ENCODE results near the gene JAKMIP1. TPM values are rescaled to one million over a fixed set of nuclear protein-coding genes. Genes with fewer than 3 reads are reported as not detected.

JAKMIP1 gene
- 0.02 TPM for total RNA-seq (2013)
- polyA plus RNA-seq (under 1 TPM in 1 of 3 donors, not detected in 2; 0.08 TPM), polyA minus RNA-seq (not detected in 2 replicates), total RNA-seq (0 to 1.3 (median 0) reads per million in 11 experiments)

- peak within 1 kb of the TSS; percentile 64 for H3K4me2 ChIP-seq (replicated peaks; ENCODE audit: extremely low read depth, low read length, poor library complexity, severe bottlenecking)
- no peak within 1 kb of the TSS for H3K4me3 ChIP-seq (replicated peaks in 1 of 3; ENCODE audit: low read depth in 2 of 3, low read length in 3 of 3)
- WGBS (ENCODE audit: insufficient coverage), result under 1% methylated on average over 100 of the region's 107 CpGs
- no peaks in the 10 kb centered on the region for H3K36me3 ChIP-seq (replicated peaks in 1 of 2; ENCODE audit: control insufficient read depth in 1 of 2, insufficient read depth in 2 of 2, low read length in 2 of 2)
- peaks cover 3% of the 10 kb centered on the region for H3K4me1 Mint-ChIP-seq
- H3K36me3 Mint-ChIP-seq, result peaks cover 3 to 6% of the 10 kb centered on the region in 2 donors
- no peaks in the 10 kb centered on the region for H4K20me1 ChIP-seq (ENCODE audit: insufficient read depth, low read length)
- no peak for DNase-seq
- peaks cover 9 to 23% (median 15%) of the 10 kb centered on the region in 7 donors for H3K9me3 Mint-ChIP-seq
- no peaks in the 10 kb centered on the region for H3K79me2 ChIP-seq (ENCODE audit: insufficient read depth, low read length)
- no peak within 1 kb of the TSS for H2AFZ ChIP-seq (ENCODE audit: insufficient read depth, low read depth, low read length, poor library complexity, severe bottlenecking)
- no peak within 1 kb of the TSS for H3K27ac Mint-ChIP-seq
- peaks cover 29 to 36% of the 10 kb centered on the region in 2 donors for H3K27me3 ChIP-seq (ENCODE audit: control insufficient read depth in 2 of 2, insufficient read depth in 2 of 2, low read length in 2 of 2)
- TF ChIP-seq, protein P1, sequence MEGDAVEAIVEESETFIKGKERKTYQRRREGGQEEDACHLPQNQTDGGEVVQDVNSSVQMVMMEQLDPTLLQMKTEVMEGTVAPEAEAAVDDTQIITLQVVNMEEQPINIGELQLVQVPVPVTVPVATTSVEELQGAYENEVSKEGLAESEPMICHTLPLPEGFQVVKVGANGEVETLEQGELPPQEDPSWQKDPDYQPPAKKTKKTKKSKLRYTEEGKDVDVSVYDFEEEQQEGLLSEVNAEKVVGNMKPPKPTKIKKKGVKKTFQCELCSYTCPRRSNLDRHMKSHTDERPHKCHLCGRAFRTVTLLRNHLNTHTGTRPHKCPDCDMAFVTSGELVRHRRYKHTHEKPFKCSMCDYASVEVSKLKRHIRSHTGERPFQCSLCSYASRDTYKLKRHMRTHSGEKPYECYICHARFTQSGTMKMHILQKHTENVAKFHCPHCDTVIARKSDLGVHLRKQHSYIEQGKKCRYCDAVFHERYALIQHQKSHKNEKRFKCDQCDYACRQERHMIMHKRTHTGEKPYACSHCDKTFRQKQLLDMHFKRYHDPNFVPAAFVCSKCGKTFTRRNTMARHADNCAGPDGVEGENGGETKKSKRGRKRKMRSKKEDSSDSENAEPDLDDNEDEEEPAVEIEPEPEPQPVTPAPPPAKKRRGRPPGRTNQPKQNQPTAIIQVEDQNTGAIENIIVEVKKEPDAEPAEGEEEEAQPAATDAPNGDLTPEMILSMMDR (IDR thresholded peaks at IDR 0.05), result no peak
- H3K4me1 ChIP-seq (ENCODE audit: control insufficient read depth in 1 of 2, insufficient read depth in 2 of 2, low read length in 2 of 2), result peaks cover 0 to 7% of the 10 kb centered on the region in 2 donors
- H3K4me3 Mint-ChIP-seq, result peak within 1 kb of the TSS in 1 of 2 donors; percentile 92
- no peak within 1 kb of the TSS for H3K27ac ChIP-seq (ENCODE audit: low read depth in 1 of 2, low read length in 2 of 2)
- no peak within 1 kb of the TSS for H3K9ac ChIP-seq (ENCODE audit: insufficient read depth, low read length, poor library complexity, severe bottlenecking)
- H3K9me3 ChIP-seq (replicated peaks in 1 of 2; ENCODE audit: control insufficient read depth in 1 of 2, insufficient read depth in 1 of 2, low read length in 2 of 2), result peaks cover 14 to 21% of the 10 kb centered on the region in 2 donors
- H3K27me3 Mint-ChIP-seq (ENCODE audit: low read depth in 3 of 3), result peaks cover 38 to 65% (median 46%) of the 10 kb centered on the region in 3 donors
- intact Hi-C loops (cut with micrococcal nuclease), result no loop called here
Measured at GRCh38 chr4:6200011-6200921, at the start of gene JAKMIP1. TSS of gene JAKMIP1 (minus strand) at chr4:6200549. CDS start at chr4:6112850, 87,699 bp downstream.

GRCh38 chr4:6248394-6248793, 48.0 kb upstream of the JAKMIP1 start:
- Mint-ChIP-seq H3K27me3 (ENCODE audit: low read depth in 3 of 3) (peaks cover 36 to 45% (median 44%) of the 10 kb centered on the region in 3 donors), H3K9me3 (peaks cover 13 to 23% (median 18%) of the 10 kb centered on the region in 7 donors), H3K4me3 (no peak overlapping the region), H3K27ac (no peak overlapping the region), H3K36me3 (no peaks in the 10 kb centered on the region), H3K4me1 (no peaks in the 10 kb centered on the region)
- peaks cover 18 to 22% of the 10 kb centered on the region in 2 donors for H3K9me3 ChIP-seq (replicated peaks in 1 of 2; ENCODE audit: control insufficient read depth in 1 of 2, insufficient read depth in 1 of 2, low read length in 2 of 2)
- H3K36me3 ChIP-seq (replicated peaks in 1 of 2; ENCODE audit: control insufficient read depth in 1 of 2, insufficient read depth in 2 of 2, low read length in 2 of 2), result no peaks in the 10 kb centered on the region
- no peak for DNase-seq
- TF ChIP-seq, protein P1 (IDR thresholded peaks at IDR 0.05), result no peak
- no peak overlapping the region for H3K4me3 ChIP-seq (replicated peaks in 1 of 3; ENCODE audit: low read depth in 2 of 3, low read length in 3 of 3)
- intact Hi-C loops (cut with micrococcal nuclease), result no loop called here
- no peak overlapping the region for H3K9ac ChIP-seq (ENCODE audit: insufficient read depth, low read length, poor library complexity, severe bottlenecking)
- H3K79me2 ChIP-seq (ENCODE audit: insufficient read depth, low read length), result no peaks in the 10 kb centered on the region
- no peaks in the 10 kb centered on the region for H3K4me1 ChIP-seq (ENCODE audit: control insufficient read depth in 1 of 2, insufficient read depth in 2 of 2, low read length in 2 of 2)
- H3K27me3 ChIP-seq (ENCODE audit: control insufficient read depth in 2 of 2, insufficient read depth in 2 of 2, low read length in 2 of 2), result peaks cover 2 to 50% of the 10 kb centered on the region in 2 donors
- H4K20me1 ChIP-seq (ENCODE audit: insufficient read depth, low read length), result no peaks in the 10 kb centered on the region
- H3K27ac ChIP-seq (ENCODE audit: low read depth in 1 of 2, low read length in 2 of 2), result no peak overlapping the region
- H2AFZ ChIP-seq (ENCODE audit: insufficient read depth, low read depth, low read length, poor library complexity, severe bottlenecking), result no peak overlapping the region
- WGBS (ENCODE audit: insufficient coverage), result 90% methylated on average over 6 of the region's 10 CpGs
- no peak overlapping the region for H3K4me2 ChIP-seq (replicated peaks; ENCODE audit: extremely low read depth, low read length, poor library complexity, severe bottlenecking)

Data from CD14-positive monocyte (primary cell).